ENCODE measurements around the gene H1-8.

- TF ChIP-seq CTCF (IDR thresholded peaks at IDR 0.05), result no peak
- TF ChIP-seq POLR2A (IDR thresholded peaks at IDR 0.05), result no peak
These were observed 28.9 kb upstream of the H1-8 start for GRCh38 chr3:129514110-129514509.
